GM19395 (cell line): ENCODE results near the gene PTBP3.
"Not testable (repeated sequence)": the region's sequence is repeated elsewhere in the genome, so short reads cannot be mapped to it uniquely, and the experiment has no call there.

Experiments used
- ATAC-seq: cut with Tn5 transposase; IDR thresholded peaks from one replicate; pipeline ENCODE4 v1.9.1; 2021; ENCODE audit warnings: mild to moderate bottlenecking, moderate library complexity; ENCODE audit not compliant: unreplicated experiment

PTBP3 gene

GRCh38 chr9:112325127-112325526, 8.3 kb downstream of the PTBP3 start:
- no peak for ATAC-seq

DNA sequence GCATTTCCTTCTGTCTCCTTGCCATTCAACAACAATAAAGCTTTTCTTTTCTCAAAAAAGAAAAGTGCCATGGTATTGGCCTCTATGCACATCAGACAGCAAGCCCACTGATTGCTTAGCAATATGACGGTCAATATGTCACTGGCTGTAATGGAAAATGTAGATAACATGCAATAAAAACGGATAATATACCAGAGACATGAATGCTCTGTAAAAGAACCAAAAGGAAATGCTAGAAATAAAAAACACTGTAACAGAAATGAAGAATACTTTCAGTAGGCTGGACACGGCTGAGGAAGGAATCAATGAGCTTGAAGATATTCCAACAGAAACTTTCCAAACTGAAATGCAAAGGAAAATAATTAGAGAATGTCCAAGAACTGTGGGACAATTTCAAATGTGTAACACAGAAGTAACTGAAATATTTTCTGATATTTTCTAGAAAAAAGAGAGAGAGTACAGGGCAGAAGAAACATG, 10.0 kb downstream of the PTBP3 start:
- ATAC-seq: no peak

GRCh38 chr9:112322701-112323377, 10.6 kb downstream of the PTBP3 start:
- ATAC-seq: no peak

GRCh38 chr9:112316258-112316943, 17.0 kb downstream of the PTBP3 start:
- no peak for ATAC-seq

- ATAC-seq: no peak
Measured at GRCh38 chr9:112315331-112316257, 17.8 kb downstream of the PTBP3 start.

GRCh38 chr9:112312139-112312538, 21.3 kb downstream of the PTBP3 start:
- no peak for ATAC-seq

DNA sequence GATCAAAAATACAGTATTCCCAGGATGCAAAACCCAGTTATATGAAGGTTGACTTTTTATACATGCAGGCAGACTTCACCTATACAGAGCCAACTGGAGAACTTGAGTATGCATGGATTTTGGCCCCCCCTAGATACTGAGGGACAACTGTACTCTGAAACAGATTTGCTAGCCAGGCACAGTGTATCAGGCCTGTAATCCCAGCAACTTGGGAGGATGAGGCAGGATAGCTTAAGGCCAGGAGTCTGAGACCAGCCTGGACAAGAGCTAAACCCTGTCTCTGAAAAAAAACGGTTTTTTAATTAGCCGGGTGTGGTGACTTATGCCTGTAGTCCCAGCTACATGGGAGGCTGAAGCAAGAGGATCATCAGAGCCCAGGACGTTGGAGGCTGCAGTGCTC, 21.9 kb downstream of the PTBP3 start:
- ATAC-seq: no peak

DNA sequence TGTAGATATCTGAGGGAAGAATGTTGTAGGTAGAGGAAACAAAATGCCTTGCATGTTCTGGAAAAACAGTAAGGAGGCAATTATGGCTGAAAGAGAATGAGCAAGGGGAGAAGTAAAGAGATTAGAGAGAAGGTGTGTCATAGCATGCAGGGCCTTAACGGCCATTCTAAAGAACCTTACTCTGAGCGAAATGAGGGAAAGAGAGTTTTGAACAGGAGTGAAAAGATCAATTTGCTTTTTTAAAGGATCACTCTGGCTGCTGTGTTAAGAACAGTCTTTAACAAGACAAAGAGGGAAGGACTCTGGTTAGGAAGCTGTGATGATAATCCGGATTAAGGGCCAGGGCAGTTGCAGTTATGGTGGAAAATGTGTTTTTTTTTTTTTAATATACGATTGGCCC, 22.6 kb downstream of the PTBP3 start:
- no peak for ATAC-seq

DNA sequence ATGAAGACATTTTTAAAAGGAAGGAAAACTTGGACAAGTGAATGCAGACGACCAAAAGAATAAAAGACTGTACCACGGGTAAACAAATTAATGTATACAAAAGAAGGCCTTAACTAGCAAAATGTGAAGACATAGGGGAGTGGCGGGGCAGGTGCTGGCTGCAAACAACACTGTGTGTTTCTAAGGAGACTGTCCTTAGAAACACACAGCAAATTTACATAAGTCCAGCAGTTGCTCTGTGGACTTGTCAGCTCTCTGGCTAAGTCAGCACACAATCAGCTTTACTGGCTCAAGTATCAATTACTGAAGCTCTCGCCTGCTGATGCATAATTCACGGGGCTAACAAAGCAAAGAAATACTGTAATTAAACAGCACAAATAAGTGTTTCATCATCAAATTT, 24.8 kb downstream of the PTBP3 start:
- no peak for ATAC-seq

- ATAC-seq: no peak
Measured at GRCh38 chr9:112301420-112301819, 32.0 kb downstream of the PTBP3 start.

GRCh38 chr9:112299514-112299913, 33.9 kb downstream of the PTBP3 start:
- ATAC-seq: no peak

DNA sequence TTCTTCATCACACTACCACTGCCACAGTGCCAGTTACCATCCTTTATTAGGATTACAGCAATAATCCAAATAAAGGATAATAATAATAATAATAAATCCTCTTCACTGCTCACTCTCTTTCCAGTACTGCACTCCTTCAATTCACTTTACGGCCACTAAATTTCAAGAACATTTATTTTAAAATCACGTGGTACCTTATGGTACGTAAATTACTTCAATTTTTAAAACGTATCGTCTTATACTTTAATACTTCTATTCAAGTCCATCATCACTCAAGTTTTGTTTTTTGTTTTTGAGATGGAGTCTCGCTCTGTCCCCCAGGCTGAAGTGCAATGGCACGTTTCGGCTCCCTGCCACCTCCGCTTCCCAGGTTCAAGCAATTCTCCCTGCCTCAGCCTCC, 36.5 kb downstream of the PTBP3 start:
- ATAC-seq: no peak

DNA sequence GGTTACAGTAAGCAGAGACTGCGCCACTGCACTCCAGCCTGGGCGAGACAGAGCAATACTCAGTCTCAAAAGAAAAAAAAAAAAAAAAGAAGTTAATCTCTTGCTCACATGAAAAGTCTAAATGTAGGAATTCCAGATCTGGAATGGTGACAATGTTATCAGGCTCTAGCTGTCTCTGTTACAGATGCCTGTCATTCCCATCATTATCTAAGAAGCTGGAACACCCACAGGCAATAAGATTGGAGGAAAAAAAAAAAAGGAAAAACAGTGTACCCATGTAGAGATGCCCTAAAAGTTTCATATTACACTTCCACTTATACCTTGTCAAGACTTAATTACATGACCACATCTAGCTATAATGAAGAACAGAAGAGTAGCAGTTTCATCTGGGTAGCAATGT, 38.2 kb downstream of the PTBP3 start:
- ATAC-seq: no peak

DNA sequence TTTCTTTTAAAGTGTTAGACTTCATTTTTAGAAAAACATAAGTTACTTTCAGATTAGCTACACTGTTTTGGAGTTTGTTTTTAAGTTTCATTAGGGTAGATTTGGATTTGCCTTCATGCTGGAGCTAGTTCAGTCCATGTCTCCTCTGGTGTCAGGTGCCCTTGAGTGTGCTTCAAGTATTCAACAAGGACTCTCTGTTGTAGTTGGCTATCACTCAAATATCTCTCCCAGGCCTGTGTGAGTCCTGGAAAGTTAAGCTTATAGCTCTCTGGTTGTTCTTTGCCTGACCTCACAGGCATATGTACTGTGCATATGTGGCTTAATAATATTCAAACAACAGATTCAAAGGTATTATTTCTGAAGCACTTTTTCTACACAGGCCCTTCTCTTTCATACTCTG, 45.4 kb downstream of the PTBP3 start:
- no peak for ATAC-seq

- ATAC-seq: no peak
Measured at GRCh38 chr9:112286926-112287325, 46.5 kb downstream of the PTBP3 start.

DNA sequence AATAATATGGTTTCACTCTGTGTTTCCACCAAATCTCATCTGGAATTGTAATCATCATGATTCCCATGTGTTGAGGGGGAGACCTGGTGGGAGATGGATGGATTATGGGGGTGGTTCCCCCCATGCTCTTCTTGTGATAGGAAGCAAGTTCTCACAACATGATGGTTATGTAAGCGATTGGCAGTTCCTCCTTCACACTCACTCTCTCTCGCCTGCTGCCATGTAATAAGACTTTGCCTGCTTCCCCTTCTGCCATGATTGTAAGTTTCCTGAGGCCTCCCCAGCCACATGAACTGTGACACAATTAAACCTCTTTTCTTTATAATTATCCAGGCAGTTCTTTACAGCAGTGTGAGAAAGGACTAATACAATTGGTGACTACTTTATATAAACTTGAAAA, 48.4 kb downstream of the PTBP3 start:
- no peak for ATAC-seq

DNA sequence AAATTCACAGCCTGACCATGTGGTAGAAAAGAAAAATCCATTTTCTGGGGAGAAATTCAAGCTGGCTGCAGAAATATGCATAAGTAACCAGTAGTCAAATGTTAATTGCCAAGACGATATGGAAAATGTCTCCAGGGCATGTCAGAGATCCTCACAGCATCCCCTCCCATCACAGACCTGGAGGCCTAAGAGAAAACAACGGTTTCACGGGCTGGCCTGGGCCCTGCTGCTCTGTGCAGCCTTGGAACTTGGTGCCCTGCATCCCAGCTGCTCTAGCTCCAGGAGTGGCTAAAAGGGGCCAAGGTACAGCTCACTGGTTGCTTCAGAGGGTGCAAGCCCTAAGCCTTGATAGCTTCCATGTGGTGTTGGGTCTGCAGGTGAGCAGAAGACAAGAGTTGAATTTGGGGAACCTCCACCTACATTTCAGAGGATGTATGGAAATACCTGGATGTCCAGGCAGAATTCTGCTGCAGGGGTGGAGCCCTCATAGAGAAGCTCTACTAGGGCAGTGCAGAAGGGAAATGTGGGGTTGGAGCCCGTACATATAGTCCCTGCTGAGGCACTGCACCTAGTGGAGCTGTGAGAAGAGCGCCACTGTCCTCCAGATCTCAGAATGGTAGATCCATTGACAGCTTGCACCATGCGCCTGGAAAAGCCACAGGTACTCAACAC, 49.7 kb downstream of the PTBP3 start:
- no peak for ATAC-seq

- not testable (repeated sequence) for ATAC-seq
Measured at GRCh38 chr9:112282841-112283240, 50.6 kb downstream of the PTBP3 start.

- no peak for ATAC-seq
Measured at GRCh38 chr9:112280904-112281303, 52.5 kb downstream of the PTBP3 start.

DNA sequence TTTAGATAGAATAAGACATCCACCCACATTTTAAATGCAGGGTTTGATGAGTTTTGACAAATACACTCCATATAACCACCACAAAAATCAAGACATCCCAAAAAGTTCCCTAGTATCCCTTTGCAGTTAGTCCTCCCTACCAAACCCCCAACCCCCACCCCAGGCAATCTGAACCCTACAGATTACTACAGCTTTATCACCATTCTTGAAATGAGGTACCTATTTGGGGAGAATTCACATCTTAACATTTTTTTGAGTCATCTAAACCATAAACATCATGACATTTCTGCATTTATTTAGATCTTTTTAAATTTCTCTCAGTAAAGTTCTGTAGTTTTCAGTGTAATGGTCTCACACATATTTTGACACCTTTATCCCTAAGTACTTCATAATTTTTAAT, 53.9 kb downstream of the PTBP3 start:
- no peak for ATAC-seq

DNA sequence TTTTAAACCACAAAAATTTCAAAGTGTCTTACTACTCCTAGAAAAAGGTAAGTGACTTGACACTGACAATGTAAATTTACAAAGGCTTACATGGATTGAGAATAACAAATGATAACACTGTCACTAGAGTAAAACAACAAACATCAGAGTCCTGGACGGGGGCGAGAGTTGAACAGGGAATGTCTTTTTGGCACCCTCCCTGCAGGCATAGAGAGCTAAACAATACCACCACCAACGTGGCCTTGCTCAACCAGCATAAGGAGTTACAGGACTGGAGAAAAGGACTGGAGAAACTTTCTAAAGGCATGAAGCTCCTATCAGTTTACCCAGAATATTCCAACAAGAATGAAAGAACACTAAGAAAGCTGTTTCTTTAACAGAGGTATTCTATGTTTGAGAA, 55.3 kb downstream of the PTBP3 start:
- ATAC-seq: no peak
